NCI-H1436 treated with DMSO at 0.1 percent for 48 hours (cell line): Measurements from ENCODE around the gene BAX.

Source experiments
- DNase-seq: peaks from one replicate; lab custom pipeline; 2025; lab: John Stamatoyannopoulos, UW

Gene BAX

DNA sequence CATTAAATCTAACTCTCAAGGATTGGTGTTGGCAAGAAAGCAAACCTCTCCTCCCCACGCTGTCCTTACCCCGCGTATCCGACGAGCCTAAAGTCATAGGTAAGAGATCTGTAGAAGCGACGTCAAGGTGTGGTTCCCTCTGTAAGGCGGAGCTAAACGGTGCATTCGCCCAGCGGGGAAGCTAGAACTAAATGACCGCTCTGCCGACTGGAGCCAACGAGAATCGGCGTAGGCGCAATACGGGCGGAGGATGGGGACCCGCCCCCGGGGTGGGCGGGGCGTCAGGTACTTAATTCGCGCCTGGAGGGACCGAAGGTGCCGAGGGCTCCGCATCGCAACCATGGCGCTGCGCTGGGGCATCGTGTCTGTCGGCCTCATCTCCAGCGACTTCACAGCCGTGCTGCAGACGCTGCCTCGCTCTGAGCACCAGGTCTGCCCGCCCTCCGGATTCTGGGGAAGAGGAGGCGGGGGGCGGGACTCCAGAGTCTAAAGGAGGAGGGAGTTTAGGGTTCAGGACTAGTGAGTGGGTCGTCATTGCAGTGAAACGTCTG is 21.2 kb upstream of the BAX start, which contains the start of gene DHDH:
DHDH (plus strand) TSS at position 318 of the 551 bp plus-strand sequence; CDS start at position 341, 23 bp downstream.
- peak; percentile 86 for DNase-seq

DNA sequence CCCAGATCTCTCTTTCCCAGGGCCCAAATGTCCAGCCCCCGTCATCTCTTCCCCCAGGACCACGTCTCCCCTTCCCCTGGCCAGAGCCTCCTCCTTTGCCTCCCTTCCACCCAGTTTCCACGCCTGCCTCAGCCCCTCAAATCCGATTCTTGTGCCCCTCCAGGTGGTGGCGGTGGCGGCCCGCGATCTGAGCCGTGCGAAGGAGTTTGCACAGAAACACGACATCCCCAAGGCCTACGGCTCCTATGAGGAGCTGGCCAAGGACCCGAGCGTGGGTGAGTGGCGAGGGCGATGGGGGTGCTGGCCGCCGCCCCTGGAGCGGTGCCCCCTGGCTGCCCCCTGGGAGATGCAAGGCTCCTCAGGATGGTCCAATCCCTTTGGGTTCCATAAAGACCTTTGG is 19.8 kb upstream of the BAX start:
- no peak for DNase-seq

DNA sequence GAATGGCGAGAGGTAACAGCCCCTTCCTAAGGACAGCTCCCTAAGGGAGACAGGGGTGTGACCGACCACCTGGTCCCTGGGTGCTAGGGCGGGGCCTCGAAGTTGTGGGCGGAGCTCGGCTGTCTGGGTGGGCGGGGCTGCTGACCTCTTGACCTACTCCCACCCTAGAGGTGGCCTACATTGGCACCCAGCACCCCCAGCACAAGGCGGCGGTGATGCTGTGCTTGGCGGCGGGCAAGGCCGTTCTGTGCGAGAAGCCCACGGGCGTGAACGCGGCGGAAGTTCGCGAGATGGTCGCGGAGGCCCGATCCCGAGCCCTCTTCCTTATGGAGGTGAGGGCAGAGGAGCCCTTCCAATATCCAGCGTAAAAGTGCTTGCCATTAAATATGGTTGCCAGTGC is 18.8 kb upstream of the BAX start:
- DNase-seq = no peak

DNA sequence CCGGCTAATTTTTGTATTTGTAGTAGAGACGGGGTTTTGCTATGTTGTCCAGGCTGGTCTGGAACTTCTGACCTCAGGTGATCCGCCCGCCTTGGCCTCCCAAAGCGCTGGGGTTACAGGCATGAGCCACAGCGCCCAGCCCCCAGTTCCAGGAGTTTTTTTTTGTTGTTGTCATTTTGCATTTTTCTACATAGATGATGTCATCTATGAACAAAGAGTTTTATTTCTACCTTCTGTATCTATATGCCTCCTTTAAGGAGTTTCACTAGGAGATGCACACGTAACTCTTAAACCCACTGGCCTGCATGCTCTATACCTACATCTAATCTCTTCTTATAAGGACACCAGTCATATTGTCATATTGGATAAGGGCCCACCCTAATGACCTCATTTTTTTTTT is 16.4 kb upstream of the BAX start:
- DNase-seq = no peak

DNA sequence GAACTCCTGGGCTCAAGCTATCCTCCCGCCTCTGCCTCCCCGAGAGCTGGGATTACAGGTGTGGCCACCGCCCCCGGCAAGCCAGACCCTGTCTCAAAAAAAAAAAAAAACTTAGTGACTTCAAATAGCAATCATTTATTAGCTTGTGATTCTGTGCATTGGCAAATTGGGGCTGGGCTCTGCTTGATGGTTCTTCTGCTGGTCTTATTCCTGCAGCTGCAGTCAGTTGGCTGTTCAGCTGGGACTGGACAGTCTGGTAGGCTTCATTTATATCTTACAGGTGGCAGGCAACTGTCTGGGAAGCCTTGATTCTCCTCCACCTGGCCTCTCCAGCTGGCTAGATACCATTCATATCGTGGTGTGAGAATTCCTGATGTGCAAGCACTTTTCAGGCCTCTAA is 13.8 kb upstream of the BAX start:
- no peak for DNase-seq

DNA sequence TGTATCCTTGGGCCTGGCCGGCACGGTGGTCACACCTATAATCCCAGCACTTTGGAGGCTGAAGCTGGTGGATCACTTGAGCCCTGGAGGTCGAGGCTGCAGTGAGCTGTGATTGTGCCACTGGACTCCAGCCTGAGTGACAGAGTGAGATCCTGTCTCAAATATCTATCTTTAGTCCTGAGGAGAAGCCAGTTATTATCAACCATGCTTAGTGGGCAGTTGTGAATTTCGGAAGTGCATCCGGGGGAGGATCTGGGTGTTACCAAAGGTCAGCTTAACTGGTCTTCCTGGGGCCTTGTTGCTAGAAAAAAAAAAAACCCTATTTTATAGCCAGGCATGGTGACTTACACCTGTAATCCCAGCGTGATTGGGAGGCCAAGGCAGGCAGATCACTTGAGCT is 11.6 kb upstream of the BAX start:
- DNase-seq = no peak

DNA sequence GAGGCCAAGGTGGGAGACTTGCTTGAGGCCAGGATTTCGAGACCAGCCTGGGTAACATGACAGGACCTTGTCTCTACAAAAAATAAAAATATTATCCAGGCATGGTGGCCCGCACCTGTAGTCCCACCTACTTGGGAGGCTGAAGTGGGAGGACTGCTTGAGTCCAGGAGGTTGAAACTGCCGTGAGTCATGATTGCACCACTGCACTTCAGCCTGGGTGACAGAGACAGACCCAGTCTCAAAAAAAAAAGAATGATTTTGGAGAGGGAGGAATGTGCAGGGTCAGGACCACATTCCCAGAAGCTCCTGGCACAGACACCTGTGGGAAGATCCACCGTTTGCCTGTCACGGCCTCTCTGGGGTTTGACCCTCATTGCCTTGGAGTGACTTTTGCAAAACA is 9.3 kb upstream of the BAX start:
- no peak for DNase-seq

DNA sequence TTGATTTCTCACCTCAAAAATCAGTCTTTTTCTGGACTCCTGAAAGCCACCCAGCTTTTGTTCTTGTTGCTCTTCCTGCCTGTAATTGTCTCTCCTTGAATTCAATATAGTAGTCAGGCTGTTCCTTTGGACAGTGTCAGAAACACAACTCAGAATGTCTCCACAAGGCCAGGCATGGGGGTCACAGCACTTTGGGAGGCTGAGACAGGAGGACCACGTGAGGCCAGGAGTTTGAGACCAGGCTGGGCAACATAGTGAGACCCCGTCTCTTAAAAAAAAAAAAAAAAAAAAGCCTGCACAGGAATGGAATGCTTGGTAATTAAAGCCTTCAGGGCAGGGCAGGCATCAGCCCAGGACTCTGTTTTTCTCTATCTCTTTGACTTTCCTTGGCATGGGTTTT is 8.9 kb upstream of the BAX start:
- DNase-seq = no peak

DNA sequence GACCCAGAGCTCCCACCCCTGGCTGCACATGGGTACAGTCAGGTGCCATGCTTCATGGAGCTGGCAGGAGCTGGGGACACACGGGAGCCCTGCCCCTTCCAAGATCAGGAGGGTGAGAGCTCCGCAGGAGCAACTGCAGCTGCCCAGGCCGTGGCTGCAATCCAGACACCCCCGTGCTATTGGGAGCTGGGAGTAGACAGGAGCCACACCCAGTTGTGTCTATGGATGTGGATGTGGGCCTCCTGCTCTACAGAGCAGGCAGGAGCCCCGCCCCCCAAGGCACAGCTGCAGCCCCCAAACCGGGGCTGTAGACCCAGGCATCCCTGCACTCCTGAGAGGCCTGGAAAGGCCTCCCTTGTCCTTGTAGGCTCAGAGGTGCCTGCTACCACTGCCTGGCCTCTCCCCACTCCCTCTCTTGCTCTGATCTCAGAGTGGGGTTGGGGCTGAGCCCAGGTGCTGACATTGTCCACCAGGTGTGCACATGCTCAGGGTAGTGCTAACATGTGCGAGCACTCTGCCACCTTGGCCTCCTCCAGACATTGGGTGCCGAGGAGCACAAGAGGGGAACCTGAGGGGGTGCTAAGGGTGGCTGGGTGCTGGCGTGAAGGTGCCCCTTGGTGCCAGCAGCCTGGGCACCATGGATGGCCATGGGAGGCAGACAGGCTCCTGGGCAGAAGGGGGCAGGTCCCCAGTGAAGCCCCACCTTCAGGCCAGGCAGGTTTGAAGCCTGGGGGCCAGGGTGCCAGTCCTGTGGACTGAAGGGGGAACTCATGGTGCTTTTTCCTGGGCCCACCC is 8.0 kb upstream of the BAX start:
- DNase-seq = no peak

DNA sequence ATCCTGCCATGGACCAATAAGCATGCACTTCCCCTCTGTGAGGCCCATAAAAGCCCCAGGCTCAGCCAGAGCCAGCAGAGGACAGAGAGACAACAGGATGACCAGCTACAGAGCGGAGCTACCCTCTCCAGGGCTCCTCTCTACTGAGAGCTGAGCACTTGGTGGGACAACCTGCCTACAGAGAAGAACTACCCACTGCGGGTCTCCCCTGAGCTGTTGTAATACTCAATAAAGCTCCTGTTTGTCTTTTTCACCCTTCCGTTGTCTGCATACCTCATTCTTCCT is 7.5 kb upstream of the BAX start:
- no peak for DNase-seq

DNA sequence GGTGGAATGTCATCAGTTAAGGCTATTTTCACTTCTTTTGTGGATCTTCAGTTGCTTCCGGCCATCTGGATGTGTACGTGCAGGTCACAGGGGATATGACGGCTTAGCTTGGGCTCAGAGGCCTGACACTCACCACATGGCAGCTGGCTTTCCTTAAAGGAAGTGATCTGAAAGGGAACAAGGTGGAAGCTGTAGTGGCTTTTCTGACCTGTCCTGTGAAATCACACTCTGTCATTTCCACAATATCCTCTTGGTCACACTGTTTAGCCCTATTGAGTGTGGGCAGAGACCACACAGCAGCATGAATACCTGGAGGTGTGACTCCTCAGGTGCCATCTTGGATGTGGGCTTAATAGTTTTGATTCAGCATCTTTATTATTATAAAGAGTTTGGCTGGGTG is 4.5 kb upstream of the BAX start:
- no peak for DNase-seq

DNA sequence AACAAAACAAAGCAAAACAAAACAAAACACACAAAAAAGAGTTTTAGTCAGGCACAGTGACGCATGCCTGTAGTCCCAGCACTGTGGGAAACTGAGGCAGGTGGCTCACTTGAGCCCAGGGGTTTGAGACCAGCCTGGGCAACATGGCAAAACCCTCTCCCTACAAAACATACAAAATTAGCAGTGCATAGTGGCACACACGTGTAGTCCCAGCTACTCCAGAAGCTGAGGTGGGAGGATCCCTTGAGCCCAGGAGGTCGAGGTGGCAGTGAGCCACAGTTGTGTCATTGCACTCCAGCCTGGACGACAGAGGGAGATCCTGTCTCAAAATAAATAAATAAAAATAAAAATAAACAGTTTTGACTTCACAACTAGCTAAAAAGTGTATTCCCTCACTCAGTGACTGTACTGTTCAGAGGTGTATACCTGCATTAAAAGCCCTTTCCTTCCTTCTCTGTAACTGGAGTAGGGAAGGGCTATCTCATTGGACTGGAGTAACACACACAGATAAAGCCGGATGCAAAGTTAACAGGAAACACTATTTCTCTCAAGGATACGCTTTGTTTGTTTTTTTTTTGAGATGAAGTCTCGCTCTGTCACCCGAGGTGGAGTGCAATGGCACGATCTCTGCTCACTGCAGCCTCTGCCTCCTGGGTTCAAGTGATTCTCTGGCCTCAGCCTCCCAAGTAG is 3.7 kb upstream of the BAX start:
- DNase-seq = no peak

DNA sequence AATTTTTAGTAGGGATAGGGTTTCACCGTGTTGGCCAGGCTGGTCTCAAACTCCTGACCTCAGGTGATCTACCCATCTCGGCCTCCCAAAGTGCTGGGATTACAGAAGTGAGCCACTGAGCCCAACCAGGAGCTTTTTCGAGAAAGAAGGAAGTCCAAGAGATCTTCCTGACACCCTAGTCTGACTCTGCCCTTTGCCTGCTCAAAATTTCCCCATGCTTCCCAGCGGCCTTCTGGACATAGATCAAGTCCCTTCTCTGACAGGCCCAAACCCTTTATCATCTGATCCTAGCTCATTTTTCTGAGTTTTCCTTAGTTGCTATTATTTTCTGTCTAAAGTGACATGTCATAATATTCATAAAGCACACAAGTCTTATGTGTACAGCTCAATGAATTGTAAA is 1.5 kb upstream of the BAX start:
- DNase-seq = no peak

DNA sequence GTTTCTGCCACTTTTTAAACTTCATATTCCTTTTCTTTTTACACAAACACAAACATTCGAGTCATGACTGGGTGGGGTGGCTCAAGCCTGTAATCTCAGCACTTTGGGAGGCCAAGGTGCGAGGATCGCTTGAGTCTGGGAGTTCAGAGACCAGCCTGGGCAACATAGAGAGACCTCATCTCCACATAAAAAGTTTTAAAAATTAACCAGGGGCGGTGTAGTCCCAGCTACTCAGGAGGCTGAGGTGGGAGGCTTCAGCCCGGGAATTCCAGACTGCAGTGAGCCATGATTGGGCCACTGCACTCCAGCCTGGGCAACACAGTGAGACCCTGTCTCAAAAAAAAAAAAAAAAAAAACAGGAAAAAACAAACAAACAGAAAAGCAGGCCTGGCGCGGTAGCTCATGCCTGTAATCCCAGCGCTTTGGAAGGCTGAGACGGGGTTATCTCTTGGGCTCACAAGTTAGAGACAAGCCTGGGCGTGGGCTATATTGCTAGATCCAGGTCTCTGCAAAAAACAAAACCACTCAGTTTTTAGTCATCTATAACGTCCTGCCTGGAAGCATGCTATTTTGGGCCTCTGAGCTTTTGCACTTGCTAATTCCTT is 583 bp upstream of the BAX start:
- DNase-seq = no peak

DNA sequence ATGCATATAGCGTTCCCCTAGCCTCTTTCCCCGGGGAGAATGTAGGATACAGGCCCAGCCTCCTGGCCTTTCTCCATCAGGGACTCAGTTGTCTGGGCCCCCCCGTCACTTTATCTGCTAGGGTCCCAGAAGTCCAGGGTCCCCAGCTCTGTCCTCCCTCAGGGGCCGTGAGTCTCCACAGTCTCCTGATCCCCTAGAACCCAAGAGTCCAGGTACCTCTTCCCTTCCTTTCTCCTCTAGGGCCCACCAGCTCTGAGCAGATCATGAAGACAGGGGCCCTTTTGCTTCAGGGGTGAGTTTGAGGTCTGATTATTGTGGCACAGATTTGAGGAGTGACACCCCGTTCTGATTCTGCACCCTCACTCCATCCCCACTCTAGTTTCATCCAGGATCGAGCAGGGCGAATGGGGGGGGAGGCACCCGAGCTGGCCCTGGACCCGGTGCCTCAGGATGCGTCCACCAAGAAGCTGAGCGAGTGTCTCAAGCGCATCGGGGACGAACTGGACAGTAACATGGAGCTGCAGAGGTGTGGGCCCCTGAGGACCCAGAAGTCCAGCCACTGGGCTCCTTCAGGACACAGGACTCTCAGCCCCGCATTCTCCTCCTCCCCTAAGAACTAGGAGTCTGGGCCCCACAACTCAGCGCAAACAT is 758 bp downstream of the BAX start:
- no peak for DNase-seq

DNA sequence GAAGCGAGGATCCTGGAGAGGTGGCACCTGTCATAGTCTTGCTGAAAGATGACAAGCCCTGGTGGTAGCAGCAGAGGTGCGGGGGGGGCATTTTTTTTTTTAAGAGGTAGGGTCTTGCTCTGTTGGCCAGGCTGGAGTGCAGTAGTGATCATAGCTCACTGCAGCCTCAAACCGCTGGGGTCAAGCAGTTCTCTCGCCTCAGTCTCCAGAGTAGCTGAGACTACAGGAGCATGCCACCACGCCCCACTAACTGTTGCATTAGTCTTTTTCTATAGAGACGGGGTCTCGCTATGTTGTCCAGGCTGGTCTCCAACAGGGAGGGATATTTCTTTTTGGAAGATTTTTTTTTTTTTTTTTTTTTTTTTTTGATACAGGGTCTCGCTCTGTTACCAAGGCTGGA is 3.3 kb downstream of the BAX start:
- DNase-seq = no peak

DNA sequence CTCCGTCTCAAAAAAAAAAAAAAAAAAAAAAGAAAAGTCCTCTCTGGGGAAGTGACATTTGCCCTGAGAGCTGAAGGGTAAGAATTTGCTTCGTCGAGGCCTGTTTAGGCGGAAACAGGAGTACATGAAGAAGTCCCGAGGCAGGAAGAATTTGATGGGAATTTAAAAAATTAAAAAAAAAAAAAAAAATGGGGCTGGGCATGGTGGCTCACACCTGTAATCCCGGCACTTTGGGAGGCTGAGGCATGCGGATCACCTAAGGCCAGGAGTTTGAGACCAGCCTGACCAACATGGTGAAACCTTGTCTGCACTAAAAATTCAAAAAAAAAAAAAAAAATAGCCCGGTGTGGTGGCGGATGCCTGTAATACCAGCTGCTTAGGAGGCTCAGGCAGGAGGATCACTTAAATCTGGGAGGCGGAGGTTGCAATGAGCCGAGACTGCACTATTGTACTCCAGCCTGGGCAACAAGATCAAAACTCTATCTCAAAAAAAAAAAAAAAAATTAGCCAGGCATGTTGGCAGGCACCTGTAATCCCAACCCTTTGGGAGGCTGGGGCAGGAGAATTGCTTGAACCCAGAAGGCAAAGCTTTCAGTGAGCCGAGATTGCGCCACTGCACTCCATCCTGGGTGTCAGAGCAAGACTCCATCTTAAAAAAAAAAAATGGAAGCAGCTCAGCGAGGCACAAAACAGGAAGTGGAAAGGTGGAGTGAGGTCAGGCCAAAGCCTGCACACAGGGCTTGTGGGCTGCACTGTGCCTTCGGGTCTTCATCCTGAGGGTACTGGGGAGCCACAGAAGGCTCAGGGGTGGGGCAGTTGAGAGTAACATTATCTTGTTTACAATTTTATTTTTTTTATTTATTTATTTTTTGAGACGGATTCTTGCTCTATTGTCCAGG is 4.9 kb downstream of the BAX start:
- no peak for DNase-seq

DNA sequence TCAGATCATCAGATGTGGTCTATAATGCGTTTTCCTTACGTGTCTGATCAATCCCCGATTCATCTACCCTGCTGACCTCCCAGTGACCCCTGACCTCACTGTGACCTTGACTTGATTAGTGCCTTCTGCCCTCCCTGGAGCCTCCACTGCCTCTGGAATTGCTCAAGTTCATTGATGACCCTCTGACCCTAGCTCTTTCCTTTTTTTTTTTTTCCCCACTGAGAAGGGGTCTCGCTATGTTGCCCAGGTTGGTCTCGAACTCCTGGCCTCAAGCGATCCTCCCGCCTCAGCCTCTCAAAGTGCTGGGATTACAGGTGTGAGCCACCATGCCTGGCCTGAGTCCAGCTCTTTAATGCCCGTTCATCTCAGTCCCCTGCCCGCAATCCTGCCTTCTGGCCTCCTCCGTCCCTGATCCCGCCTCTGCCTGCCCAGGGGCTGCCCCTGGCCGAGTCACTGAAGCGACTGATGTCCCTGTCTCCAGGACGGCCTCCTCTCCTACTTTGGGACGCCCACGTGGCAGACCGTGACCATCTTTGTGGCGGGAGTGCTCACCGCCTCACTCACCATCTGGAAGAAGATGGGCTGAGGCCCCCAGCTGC is 6.5 kb downstream of the BAX start:
- no peak for DNase-seq

DNA sequence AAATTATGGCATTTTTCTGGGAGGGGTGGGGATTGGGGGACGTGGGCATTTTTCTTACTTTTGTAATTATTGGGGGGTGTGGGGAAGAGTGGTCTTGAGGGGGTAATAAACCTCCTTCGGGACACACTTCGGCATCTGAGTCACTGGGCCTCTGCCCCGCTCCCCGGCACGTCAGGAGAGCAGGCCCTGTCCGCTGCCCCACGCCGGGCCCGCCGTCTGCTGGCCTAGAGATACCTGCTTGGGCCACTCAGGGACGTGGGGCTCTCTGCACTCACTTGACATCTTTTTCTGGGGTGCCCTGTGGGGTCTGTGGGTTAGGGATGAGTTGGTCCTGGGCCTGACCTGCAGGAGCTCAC is 7.0 kb downstream of the BAX start:
- no peak for DNase-seq

DNA sequence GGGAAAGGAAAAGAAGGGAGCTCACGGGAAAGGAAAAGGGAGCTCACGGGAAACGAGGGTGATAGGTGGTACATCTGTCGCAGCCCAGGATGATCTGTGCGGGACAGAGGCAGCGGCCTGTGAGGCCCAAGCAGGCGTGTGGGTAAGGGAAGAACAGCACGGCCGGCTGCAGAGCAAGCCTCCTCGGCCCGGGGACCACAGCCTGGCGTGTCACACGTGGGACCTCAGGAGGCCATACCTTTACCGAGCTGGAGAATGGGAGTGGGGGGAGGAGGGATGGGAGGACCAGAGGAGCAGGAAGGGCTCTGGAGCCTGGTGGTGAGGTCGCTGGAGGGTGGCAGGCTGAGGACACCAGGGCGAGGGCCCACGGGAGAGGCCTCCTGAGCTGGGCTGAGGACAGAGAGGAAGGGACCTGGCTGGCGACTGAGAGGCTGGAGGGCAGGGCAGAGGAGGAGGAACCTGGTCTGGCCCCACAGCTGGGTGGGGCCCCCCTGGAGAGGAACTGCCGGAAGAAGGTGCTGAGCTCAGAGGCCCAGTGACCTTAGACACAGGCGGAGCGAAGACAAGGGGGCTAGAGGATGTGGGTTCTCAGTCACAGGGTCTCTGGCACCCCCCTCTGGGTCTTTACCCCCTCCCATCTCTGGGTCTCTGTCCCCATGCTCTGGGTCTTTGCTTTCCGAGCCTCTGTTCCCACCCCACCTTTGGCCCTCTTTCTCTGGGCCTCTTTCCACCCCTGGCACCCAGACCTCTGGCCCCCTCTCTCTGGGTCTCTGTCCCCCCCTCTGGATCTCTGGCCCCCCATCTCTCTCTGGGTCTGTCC is 7.6 kb downstream of the BAX start:
- DNase-seq = no peak

DNA sequence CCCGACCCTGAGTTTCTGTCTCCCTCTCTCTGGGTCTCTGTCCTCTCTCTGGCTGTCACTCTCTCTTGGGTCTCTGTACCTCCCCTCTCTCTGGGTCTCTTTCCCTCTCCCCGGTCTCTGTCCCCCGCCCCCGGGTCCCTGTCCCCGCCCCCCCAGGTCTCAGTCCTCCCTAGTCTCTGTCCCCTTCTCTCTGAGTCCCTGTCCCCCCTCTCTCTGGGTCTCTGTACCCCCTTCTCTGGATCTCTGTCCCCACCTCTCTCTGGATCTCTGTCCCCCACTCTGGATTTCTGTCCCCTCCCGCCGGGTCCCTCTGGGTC is 8.1 kb downstream of the BAX start:
- DNase-seq = no peak
